ENCODE measurements around the gene TBC1D10A. TPM values are rescaled to one million over a fixed set of nuclear protein-coding genes. Genes with fewer than 3 reads are reported as not detected.
"Not testable (repeated sequence)": the region's sequence is repeated elsewhere in the genome, so short reads cannot be mapped to it uniquely, and the experiment has no call there.

TBC1D10A gene
- total and polyA plus RNA-seq, 8 donors, result 4.0 to 19.4 (median 7.6) TPM

DNA sequence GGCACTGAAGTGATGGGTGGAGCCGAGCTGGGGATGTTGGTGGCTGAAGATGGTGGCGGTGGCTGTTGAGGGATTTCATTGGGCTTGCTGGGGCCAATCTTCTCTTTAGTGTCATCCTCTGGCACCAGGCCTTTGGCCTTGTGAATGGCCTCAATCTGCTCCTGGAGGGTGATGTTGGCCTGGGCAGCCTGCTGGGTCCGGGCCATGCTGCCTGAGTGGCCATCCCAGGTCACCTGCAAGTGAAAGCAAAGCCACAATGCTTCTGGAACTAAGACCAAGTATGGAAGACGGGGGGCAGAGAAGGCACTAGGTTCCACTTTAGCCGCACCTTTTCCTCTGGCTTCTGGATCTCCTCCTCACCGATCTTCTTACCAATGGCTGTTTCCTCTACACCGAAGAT, 12.1 kb upstream of the TBC1D10A start:
- no peaks in the 10 kb centered on the region for H3K27me3 ChIP-seq
- 97% methylated on average over 7 of the region's 7 CpGs for WGBS, 2 donors
- H3K4me3 ChIP-seq, result no peak overlapping the region
- H3K4me1 ChIP-seq, result no peaks in the 10 kb centered on the region
- peaks cover 20 to 100% (median 93%) of the 10 kb centered on the region in 3 donors for H3K36me3 ChIP-seq
- ATAC-seq, result no peak
- no peak overlapping the region for H3K27ac ChIP-seq
- peak in 1 of 6 donors; percentile 24 for DNase-seq
- no peak for FAIRE-seq
- intact Hi-C loops (cut with DNase I), result no loop called here
- TF ChIP-seq, protein P1, sequence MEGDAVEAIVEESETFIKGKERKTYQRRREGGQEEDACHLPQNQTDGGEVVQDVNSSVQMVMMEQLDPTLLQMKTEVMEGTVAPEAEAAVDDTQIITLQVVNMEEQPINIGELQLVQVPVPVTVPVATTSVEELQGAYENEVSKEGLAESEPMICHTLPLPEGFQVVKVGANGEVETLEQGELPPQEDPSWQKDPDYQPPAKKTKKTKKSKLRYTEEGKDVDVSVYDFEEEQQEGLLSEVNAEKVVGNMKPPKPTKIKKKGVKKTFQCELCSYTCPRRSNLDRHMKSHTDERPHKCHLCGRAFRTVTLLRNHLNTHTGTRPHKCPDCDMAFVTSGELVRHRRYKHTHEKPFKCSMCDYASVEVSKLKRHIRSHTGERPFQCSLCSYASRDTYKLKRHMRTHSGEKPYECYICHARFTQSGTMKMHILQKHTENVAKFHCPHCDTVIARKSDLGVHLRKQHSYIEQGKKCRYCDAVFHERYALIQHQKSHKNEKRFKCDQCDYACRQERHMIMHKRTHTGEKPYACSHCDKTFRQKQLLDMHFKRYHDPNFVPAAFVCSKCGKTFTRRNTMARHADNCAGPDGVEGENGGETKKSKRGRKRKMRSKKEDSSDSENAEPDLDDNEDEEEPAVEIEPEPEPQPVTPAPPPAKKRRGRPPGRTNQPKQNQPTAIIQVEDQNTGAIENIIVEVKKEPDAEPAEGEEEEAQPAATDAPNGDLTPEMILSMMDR (IDR thresholded peaks at IDR 0.05), result no peak
- no peaks in the 10 kb centered on the region for H3K9me3 ChIP-seq

DNA sequence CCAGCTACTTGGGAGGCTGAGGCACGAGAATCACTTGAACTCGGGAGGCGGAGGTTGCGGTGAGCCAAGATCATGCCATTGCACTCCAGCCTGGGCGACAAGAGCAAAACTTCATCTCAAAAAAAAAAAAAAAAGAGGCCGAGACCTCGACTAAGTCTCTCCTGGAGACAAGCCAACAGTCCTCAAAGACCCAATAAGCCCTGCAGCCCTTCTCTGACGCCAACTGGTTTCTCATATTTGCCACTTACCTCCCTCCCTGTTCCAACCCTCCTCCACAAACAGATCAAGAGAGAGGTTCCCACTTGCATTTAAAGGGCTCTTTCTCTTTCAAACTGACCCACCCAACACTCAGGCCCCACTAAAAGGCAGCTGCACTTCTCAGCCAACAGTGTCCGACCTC, 11.6 kb upstream of the TBC1D10A start:
- H3K4me1 ChIP-seq; H3K4me3 ChIP-seq; FAIRE-seq; H3K27me3 ChIP-seq; H3K9me3 ChIP-seq; ATAC-seq; H3K27ac ChIP-seq; DNase-seq; intact Hi-C loops (cut with DNase I): not testable (repeated sequence)
- WGBS, 2 donors, result 84 to 85% methylated on average over 9 of the region's 9 CpGs
- H3K36me3 ChIP-seq, result peaks cover 22 to 100% (median 93%) of the 10 kb centered on the region in 3 donors

DNA sequence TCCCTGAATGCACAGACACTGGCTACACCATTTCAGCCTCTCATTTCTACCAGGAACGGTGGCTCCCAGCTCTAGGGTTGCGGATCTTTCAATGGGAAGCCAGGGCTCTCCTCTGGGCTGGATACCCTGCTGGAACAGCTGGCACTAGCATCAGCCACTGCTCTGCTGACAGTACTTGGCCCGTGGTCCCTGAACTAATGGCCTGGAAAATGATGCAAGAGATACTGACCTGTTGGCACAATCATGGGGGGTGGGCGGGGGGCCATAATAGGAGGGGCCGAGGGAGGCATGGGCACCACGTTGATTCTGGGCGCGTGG, 10.7 kb upstream of the TBC1D10A start:
- Histone ChIP-seq H3K4me1 (no peaks in the 10 kb centered on the region), H3K27me3 (no peaks in the 10 kb centered on the region), H3K36me3 (peaks cover 16 to 97% (median 89%) of the 10 kb centered on the region in 3 donors), H3K9me3 (no peaks in the 10 kb centered on the region), H3K4me3 (no peak overlapping the region), H3K27ac (no peak overlapping the region)
- no peak for ATAC-seq
- no peak for FAIRE-seq
- TF ChIP-seq, protein P1 (IDR thresholded peaks at IDR 0.05), result no peak
- WGBS, 2 donors, result 88 to 91% methylated on average over 8 of the region's 8 CpGs
- intact Hi-C loops (cut with DNase I), result no loop called here
- DNase-seq, result no peak

DNA sequence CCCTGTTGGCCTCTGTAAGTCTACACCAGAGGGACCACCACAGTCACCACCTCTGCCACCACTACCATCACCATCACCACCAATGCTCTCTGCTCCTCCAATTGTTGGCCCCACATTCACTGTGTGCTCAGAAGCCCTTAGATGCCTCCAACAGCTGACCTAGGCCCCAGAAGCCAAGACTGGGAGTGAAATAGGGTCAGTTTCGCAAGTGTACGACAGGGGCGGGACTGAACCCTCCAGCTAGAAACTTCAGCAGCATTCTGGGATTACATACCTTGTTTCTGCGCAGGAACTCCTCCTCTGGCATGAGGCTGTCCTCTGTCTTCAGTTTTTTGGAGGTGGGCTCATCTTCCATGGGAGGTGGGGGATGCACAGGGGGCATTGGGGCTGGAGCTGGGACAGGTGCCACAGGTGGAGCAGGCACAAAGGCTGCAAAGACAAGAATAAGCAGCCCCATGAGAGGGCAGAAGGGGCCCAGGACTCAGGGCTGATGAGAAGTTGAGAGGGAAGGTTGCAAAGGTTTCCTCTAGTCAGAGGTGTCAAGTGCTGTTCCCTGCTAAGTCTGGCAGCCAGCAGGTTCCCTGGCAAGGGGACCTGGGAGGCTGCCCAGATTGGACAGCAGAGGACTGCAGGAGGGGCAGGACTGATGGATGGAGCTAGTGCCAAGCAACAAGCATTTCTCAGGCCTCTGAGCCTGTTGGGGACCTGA, 10.2 kb upstream of the TBC1D10A start:
- intact Hi-C loops (cut with DNase I), result no loop called here
- FAIRE-seq (no peak), DNase-seq (no peak), ATAC-seq (no peak)
- Histone ChIP-seq H3K4me3 (no peak overlapping the region), H3K27ac (no peak overlapping the region), H3K36me3 (peaks cover 13 to 92% (median 84%) of the 10 kb centered on the region in 3 donors), H3K9me3 (no peaks in the 10 kb centered on the region), H3K4me1 (no peaks in the 10 kb centered on the region), H3K27me3 (no peaks in the 10 kb centered on the region)
- WGBS, 2 donors, result 96 to 100% methylated on average over 4 of the region's 4 CpGs
- TF ChIP-seq, protein P1 (IDR thresholded peaks at IDR 0.05), result no peak

DNA sequence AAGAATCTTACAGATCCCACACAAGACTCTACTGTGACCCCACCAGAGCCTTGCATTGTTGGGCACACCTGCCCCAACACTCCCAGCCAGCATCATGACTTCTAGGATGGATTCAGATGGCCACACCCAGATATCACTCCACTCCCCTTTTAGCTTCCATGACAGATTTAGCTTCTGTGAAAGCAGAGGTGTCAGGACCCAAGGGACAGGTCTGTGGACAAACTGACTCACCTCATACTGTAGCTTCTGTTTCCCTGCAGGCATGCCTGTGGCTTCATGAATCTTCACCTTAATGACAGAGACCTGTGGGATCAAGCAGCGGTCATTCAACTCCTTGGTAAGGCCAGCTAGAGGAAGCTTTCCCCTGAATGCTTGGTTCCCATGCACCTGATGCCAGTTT, 8.5 kb upstream of the TBC1D10A start:
- TF ChIP-seq, protein P1 (IDR thresholded peaks at IDR 0.05), result no peak
- Histone ChIP-seq H3K4me1 (no peaks in the 10 kb centered on the region), H3K27me3 (no peaks in the 10 kb centered on the region), H3K9me3 (no peaks in the 10 kb centered on the region), H3K36me3 (peaks cover 10 to 81% (median 68%) of the 10 kb centered on the region in 3 donors), H3K27ac (no peak overlapping the region), H3K4me3 (no peak overlapping the region)
- FAIRE-seq (no peak), ATAC-seq (no peak), DNase-seq (no peak)
- intact Hi-C loops (cut with DNase I), result no loop called here
- WGBS, 2 donors, result 97 to 100% methylated on average over 1 of the region's 1 CpG

Data from pancreas (tissue), 10 donors.